ENCODE results near the gene ILF3. TPM values are rescaled to one million over a fixed set of nuclear protein-coding genes. Genes with fewer than 3 reads are reported as not detected.
A peak's percentile ranks its signal among the peaks of the same experiment; 100 is the strongest.

The ILF3 gene
- total and polyA plus RNA-seq, 3 experiments from 2014 or later: 100.0 to 475 (median 471) TPM

DNA sequence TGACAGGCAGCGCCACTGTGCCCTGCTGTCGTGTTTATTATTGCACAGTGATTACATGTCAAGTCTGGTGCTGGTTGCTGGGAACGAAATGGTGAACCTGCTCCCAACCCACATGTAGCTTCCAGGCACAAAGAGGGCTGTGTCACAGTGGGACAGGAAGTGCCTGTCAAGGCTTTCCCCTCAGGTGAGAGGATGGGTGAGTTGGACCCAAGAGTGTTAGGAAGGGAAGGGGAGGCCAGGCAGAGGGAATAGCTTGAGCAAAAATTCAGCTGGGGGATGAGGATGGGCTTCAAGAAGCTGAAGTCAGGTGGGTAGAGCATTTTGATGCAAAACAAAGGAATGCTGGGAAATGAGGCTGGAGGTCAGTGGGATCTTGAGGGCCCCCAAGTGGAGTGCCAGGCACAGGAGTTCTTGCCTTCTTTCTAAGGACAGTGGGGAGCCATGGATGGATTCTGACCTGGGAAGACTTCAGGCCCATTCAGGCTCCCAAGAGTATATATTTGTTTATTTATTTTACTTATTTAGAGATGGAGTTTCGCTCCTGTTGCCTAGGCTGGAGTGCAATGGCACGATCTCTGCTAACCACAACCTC, 38.6 kb downstream of the ILF3 start:
- DNase-seq: no peak
- H3K4me1 Mint-ChIP-seq: peaks cover 15 to 22% (median 16%) of the 10 kb centered on the region in 3 donors
- H3K9me3 ChIP-seq (ENCODE audit: low read length): no peaks in the 10 kb centered on the region
- peaks cover 6% of the 10 kb centered on the region for H3K4me1 ChIP-seq (ENCODE audit: insufficient read depth, low read length)
- CTCF ChIA-PET: interaction anchor here (0.7 to 1.3 kb wide), 4 partner anchors 37 to 131 kb away, joined by 3 read pairs; no protein-coding TSS in a partner anchor
- no peak overlapping the region for H3K27ac ChIP-seq (ENCODE audit: low read depth, low read length)
- peaks cover 3 to 6% of the 10 kb centered on the region in 2 donors for H3K27me3 Mint-ChIP-seq
- peaks cover 18% of the 10 kb centered on the region for H3K36me3 ChIP-seq (ENCODE audit: insufficient read depth, low read length)
- H3K36me3 Mint-ChIP-seq: peaks cover 0 to 43% (median 6%) of the 10 kb centered on the region in 3 donors
- peak overlapping the region in 1 of 7 donors; percentile 8 for H3K4me3 Mint-ChIP-seq
- no peaks in the 10 kb centered on the region for H3K9me3 Mint-ChIP-seq
- peak overlapping the region in 6 of 8 donors; percentile 21 to 82 (median 50) for H3K27ac Mint-ChIP-seq
- POLR2A ChIA-PET: no interaction called here
- H3K27me3 ChIP-seq (ENCODE audit: insufficient read depth, low read length, poor library complexity, severe bottlenecking): no peaks in the 10 kb centered on the region
- H3K4me3 ChIP-seq (ENCODE audit: low read length): no peak overlapping the region

DNA sequence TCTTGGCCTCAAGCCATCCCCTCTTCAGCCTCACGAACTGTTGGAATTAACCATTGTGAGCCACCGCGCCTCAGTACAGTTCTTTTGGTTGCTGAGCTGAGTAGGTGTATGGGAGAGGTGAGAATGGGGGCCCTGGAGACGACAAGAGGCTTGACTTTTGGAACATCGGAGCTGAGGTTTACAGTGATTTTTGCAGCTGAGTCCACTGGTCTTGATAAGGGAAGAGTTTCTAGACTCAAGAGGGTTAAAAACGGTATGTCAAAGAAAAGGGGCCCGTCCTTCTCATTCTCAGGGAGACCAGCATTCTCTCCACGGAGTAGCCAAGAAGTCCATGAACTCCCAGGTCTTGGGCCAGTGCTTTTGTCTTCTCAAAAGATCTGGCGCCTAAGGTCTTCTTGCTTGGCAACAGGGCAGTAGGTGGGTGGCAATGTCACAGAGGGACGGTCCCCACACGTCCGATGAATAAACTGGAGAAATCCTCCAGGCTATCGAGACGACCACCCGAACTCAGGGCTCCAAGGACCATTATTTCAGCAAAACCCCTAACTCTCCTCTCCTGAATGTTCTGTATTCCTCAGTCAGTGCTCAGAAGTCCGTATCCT, 40.7 kb downstream of the ILF3 start:
- Mint-ChIP-seq H3K4me3 (peak overlapping the region in 5 of 7 donors; percentile 11 to 88 (median 83)), H3K27ac (no peak overlapping the region), H3K27me3 (peaks cover 5 to 10% of the 10 kb centered on the region in 2 donors), H3K36me3 (peaks cover 0 to 23% (median 4%) of the 10 kb centered on the region in 3 donors), H3K4me1 (peaks cover 15 to 22% (median 16%) of the 10 kb centered on the region in 3 donors), H3K9me3 (no peaks in the 10 kb centered on the region)
- ChIA-PET CTCF (interaction anchor here (1.9 to 11.1 kb wide), 4 partner anchors 21 to 170 kb away, joined by 5 to 90 read pairs (median 42); partner anchors contain the start of gene DNM2), POLR2A (no interaction called here)
- Histone ChIP-seq H3K36me3 (ENCODE audit: insufficient read depth, low read length) (peaks cover 16% of the 10 kb centered on the region), H3K4me3 (ENCODE audit: low read length) (peak overlapping the region; percentile 43), H3K4me1 (ENCODE audit: insufficient read depth, low read length) (peaks cover 6% of the 10 kb centered on the region), H3K27me3 (ENCODE audit: insufficient read depth, low read length, poor library complexity, severe bottlenecking) (no peaks in the 10 kb centered on the region), H3K27ac (ENCODE audit: low read depth, low read length) (no peak overlapping the region), H3K9me3 (ENCODE audit: low read length) (no peaks in the 10 kb centered on the region)
- DNase-seq: no peak

DNA sequence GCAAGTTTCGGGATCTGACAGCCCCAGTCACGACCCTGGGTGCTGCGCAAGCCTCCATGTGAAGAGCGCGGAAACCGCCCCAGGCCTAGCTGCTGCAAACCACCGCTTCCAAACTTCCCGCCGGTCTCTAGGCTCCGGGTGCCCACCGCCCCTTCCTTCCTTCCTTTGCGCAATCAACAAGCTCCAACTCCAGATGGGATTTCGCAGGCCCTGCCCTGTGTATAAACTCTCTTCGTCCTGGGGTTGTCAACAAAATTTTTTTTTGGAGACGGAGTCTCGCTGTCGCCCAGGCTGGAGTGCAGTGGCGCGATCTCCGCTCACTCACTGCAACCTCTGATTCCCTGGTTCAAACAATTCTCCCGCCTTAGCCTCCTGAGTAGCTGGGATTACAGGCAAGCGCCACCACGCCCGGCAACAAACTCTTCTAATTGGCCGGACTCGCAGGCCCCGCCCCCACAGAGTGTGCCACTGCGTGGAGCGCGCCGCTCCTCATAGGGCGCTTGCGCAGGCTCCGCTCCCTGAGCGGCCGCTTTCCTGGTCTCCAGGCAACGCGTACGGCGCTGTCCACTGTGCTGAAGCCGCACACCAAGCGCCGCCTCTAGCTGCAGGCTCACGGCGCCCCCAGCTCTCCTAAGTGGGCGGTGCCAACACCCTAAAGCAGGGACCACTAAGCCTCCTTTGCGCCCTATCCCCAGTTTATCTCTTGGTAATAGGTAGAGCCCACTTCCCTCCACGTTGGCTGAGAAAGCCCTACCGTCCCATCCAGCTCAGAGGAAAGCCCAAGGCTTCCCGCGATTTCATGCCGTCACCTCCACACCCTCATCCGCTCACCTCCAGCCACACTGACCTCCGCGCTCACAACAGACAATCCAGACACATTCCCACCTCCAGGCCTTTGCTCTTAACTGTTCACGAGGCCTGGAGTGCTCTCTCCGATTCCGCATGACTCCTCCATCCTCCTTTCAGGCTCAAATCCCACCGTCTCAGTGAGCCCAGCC, 41.6 kb downstream of the ILF3 start:
- CTCF ChIA-PET: interaction anchor here (1.0 to 11.1 kb wide), 5 partner anchors 21 to 169 kb away, joined by 4 to 90 read pairs (median 19); partner anchors contain the start of gene DNM2

GRCh38 chr19:10699650-10700335, 45.6 kb downstream of the ILF3 start:
- Histone ChIP-seq H3K4me1 (ENCODE audit: insufficient read depth, low read length) (peaks cover 16% of the 10 kb centered on the region), H3K9me3 (ENCODE audit: low read length) (no peaks in the 10 kb centered on the region), H3K36me3 (ENCODE audit: insufficient read depth, low read length) (no peaks in the 10 kb centered on the region), H3K27ac (ENCODE audit: low read depth, low read length) (no peak overlapping the region), H3K4me3 (ENCODE audit: low read length) (no peak overlapping the region), H3K27me3 (ENCODE audit: insufficient read depth, low read length, poor library complexity, severe bottlenecking) (no peaks in the 10 kb centered on the region)
- H3K4me3 Mint-ChIP-seq: peak overlapping the region in 2 of 7 donors; percentile 23 to 26
- peak; percentile 50 to 72 (median 58) for DNase-seq
- CTCF ChIA-PET: interaction anchor here (0.6 to 11.1 kb wide), 26 partner anchors 11 to 463 kb away, joined by 3 to 90 read pairs (median 4); partner anchors contain the start of genes DNM2 and TMED1
- H3K36me3 Mint-ChIP-seq: peaks cover 0 to 6% (median 0%) of the 10 kb centered on the region in 3 donors
- peaks cover 5 to 10% of the 10 kb centered on the region in 2 donors for H3K27me3 Mint-ChIP-seq
- H3K27ac Mint-ChIP-seq: peak overlapping the region in 1 of 8 donors; percentile 8
- no peaks in the 10 kb centered on the region for H3K9me3 Mint-ChIP-seq
- POLR2A ChIA-PET: interaction anchor here (0.7 kb wide), 3 partner anchors 31 to 287 kb away, joined by 3 to 5 read pairs (median 4); no protein-coding TSS in a partner anchor
- peaks cover 25 to 34% (median 28%) of the 10 kb centered on the region in 3 donors for H3K4me1 Mint-ChIP-seq

More for the DNA sequence above, 41.6 kb downstream of the ILF3 start:
- Mint-ChIP-seq H3K4me1 (peaks cover 15 to 22% (median 16%) of the 10 kb centered on the region in 3 donors), H3K36me3 (peaks cover 0 to 14% (median under 1%) of the 10 kb centered on the region in 3 donors), H3K27ac (peak overlapping the region in 5 of 8 donors; percentile 44 to 78 (median 64)), H3K27me3 (peaks cover 5 to 10% of the 10 kb centered on the region in 2 donors), H3K9me3 (no peaks in the 10 kb centered on the region), H3K4me3 (peak overlapping the region; percentile 66 to 88 (median 86))
- POLR2A ChIA-PET: interaction anchor here (1.2 kb wide), 1 partner anchor 140 kb away, joined by 4 read pairs; the partner anchor contains the start of gene TMED1
- peak; percentile 78 to 90 (median 82) for DNase-seq
- H3K27me3 ChIP-seq (ENCODE audit: insufficient read depth, low read length, poor library complexity, severe bottlenecking): no peaks in the 10 kb centered on the region
- H3K9me3 ChIP-seq (ENCODE audit: low read length): no peaks in the 10 kb centered on the region
- peaks cover 6% of the 10 kb centered on the region for H3K4me1 ChIP-seq (ENCODE audit: insufficient read depth, low read length)
- peak overlapping the region; percentile 43 for H3K4me3 ChIP-seq (ENCODE audit: low read length)
- H3K36me3 ChIP-seq (ENCODE audit: insufficient read depth, low read length): peaks cover 7% of the 10 kb centered on the region
- no peak overlapping the region for H3K27ac ChIP-seq (ENCODE audit: low read depth, low read length)

- Histone ChIP-seq H3K9me3 (ENCODE audit: low read length) (no peaks in the 10 kb centered on the region), H3K27me3 (ENCODE audit: insufficient read depth, low read length, poor library complexity, severe bottlenecking) (no peaks in the 10 kb centered on the region), H3K4me1 (ENCODE audit: insufficient read depth, low read length) (peaks cover 10% of the 10 kb centered on the region), H3K27ac (ENCODE audit: low read depth, low read length) (peak overlapping the region; percentile 51), H3K4me3 (ENCODE audit: low read length) (peak overlapping the region; percentile 93), H3K36me3 (ENCODE audit: insufficient read depth, low read length) (no peaks in the 10 kb centered on the region)
- Mint-ChIP-seq H3K36me3 (peaks cover 0 to 8% (median 0%) of the 10 kb centered on the region in 3 donors), H3K4me1 (peaks cover 12 to 14% (median 13%) of the 10 kb centered on the region in 3 donors), H3K27ac (peak overlapping the region; percentile 24 to 81 (median 62)), H3K9me3 (no peaks in the 10 kb centered on the region), H3K4me3 (peak overlapping the region; percentile 84 to 97 (median 94)), H3K27me3 (peaks cover 2 to 7% of the 10 kb centered on the region in 2 donors)
- DNase-seq: peak in 1 of 5 donors; percentile 53
- POLR2A ChIA-PET: interaction anchor here (0.5 to 1.4 kb wide), 11 partner anchors 16 to 426 kb away, joined by 3 to 13 read pairs (median 3); partner anchors contain the start of genes DNM2 and TMED1
- CTCF ChIA-PET: interaction anchor here (0.9 to 11.1 kb wide), 13 partner anchors 14 to 190 kb away, joined by 3 to 90 read pairs (median 4); partner anchors contain the start of genes DNM2 and TMED1
These were observed 47.9 kb downstream of the ILF3 start for GRCh38 chr19:10701955-10702525.

- H3K4me1 Mint-ChIP-seq: peaks cover 4 to 5% (median 5%) of the 10 kb centered on the region in 3 donors
- ChIA-PET POLR2A (no interaction called here), CTCF (interaction anchor here (2.1 kb wide), 1 partner anchor 10 kb away, joined by 6 read pairs; the partner anchor contains the start of gene DNM2)
- Histone ChIP-seq H3K9me3 (ENCODE audit: low read length) (no peaks in the 10 kb centered on the region), H3K27me3 (ENCODE audit: insufficient read depth, low read length, poor library complexity, severe bottlenecking) (no peaks in the 10 kb centered on the region), H3K36me3 (ENCODE audit: insufficient read depth, low read length) (no peaks in the 10 kb centered on the region), H3K27ac (ENCODE audit: low read depth, low read length) (no peak overlapping the region), H3K4me1 (ENCODE audit: insufficient read depth, low read length) (peaks cover 4% of the 10 kb centered on the region), H3K4me3 (ENCODE audit: low read length) (no peak overlapping the region)
- no peaks in the 10 kb centered on the region for H3K9me3 Mint-ChIP-seq
- peaks cover 0 to 16% (median 4%) of the 10 kb centered on the region in 3 donors for H3K36me3 Mint-ChIP-seq
- H3K4me3 Mint-ChIP-seq: no peak overlapping the region
- DNase-seq: no peak
- H3K27me3 Mint-ChIP-seq: no peaks in the 10 kb centered on the region
- no peak overlapping the region for H3K27ac Mint-ChIP-seq
These were observed 52.8 kb downstream of the ILF3 start for GRCh38 chr19:10706990-10707389.
